ENCODE results near the gene LMNA. TPM values are rescaled to one million over a fixed set of nuclear protein-coding genes. Genes with fewer than 3 reads are reported as not detected.

Gene LMNA
- total RNA-seq, 1 experiment from 2014 or later = 580 TPM

GRCh38 chr1:156106624-156107488 lies 7.7 kb upstream of the LMNA start:
- Histone ChIP-seq H3K4me2 (peak overlapping the region; percentile 99), H4K20me1 (ENCODE audit: insufficient read depth) (no peaks in the 10 kb centered on the region), H3K27me3 (ENCODE audit: insufficient read depth, low read depth) (no peaks in the 10 kb centered on the region), H3F3A (ENCODE audit: insufficient read depth, low read depth) (peaks cover 38% of the 10 kb centered on the region), H3K4me1 (replicated peaks; ENCODE audit: insufficient read depth) (peaks cover 88% of the 10 kb centered on the region), H3K79me2 (ENCODE audit: low read depth) (no peaks in the 10 kb centered on the region), H3K36me3 (ENCODE audit: low read depth) (no peaks in the 10 kb centered on the region), H3K9me3 (ENCODE audit: insufficient read depth, low read depth) (no peaks in the 10 kb centered on the region), H3K27ac (peak overlapping the region; percentile 93), H3K4me3 (peak overlapping the region; percentile 63; the same call in 1 of the 2 replicates), H3K9me2 (ENCODE audit: insufficient read depth) (no peaks in the 10 kb centered on the region), H2AFZ (no peak overlapping the region)
- no peak for TF ChIP-seq EZH2 (IDR thresholded peaks at IDR 0.05; ENCODE audit: low read depth)
- no peak for TF ChIP-seq CTCF (conservative IDR thresholded peaks at IDR 0.05)
- intact Hi-C loops (cut with micrococcal nuclease; ENCODE audit: unreplicated experiment) = loop anchor here (1.0 kb wide), 1 partner anchor 7 kb away; the partner anchor contains the start of gene LMNA
- BruUV-seq (replicated peaks) = TSS peak; percentile 45
- ChIA-PET CTCF (interaction anchor here (1.2 kb wide), 1 partner anchor 15 kb away, joined by 10 read pairs; no protein-coding TSS in a partner anchor), POLR2A (ENCODE audit: unreplicated experiment) (interaction anchor here (0.5 to 1.8 kb wide), 6 partner anchors 12 to 227 kb away, joined by 3 to 7 read pairs (median 5); partner anchors contain the start of gene RAB25)
- no peak for DNase-seq

- H3K9me2 ChIP-seq (ENCODE audit: insufficient read depth) = no peaks in the 10 kb centered on the region
- ChIA-PET CTCF (no interaction called here), POLR2A (ENCODE audit: unreplicated experiment) (no interaction called here)
- peaks cover 34% of the 10 kb centered on the region for H3F3A ChIP-seq (ENCODE audit: insufficient read depth, low read depth)
- H2AFZ ChIP-seq = no peak overlapping the region
- H3K4me1 ChIP-seq (replicated peaks; ENCODE audit: insufficient read depth) = peaks cover 90% of the 10 kb centered on the region
- H3K4me2 ChIP-seq = peak overlapping the region; percentile 7; the same call in 1 of the 2 replicates
- no peak overlapping the region for H3K4me3 ChIP-seq
- no peaks in the 10 kb centered on the region for H4K20me1 ChIP-seq (ENCODE audit: insufficient read depth)
- no peaks in the 10 kb centered on the region for H3K9me3 ChIP-seq (ENCODE audit: insufficient read depth, low read depth)
- no peaks in the 10 kb centered on the region for H3K36me3 ChIP-seq (ENCODE audit: low read depth)
- TF ChIP-seq CTCF (conservative IDR thresholded peaks at IDR 0.05) (no peak), EZH2 (IDR thresholded peaks at IDR 0.05; ENCODE audit: low read depth) (no peak)
- H3K79me2 ChIP-seq (ENCODE audit: low read depth) = no peaks in the 10 kb centered on the region
- DNase-seq = no peak
- no TSS peak for BruUV-seq (replicated peaks)
- intact Hi-C loops (cut with micrococcal nuclease; ENCODE audit: unreplicated experiment) = no loop called here
- no peaks in the 10 kb centered on the region for H3K27me3 ChIP-seq (ENCODE audit: insufficient read depth, low read depth)
- no peak overlapping the region for H3K27ac ChIP-seq
Observed at GRCh38 chr1:156108057-156108456, 6.5 kb upstream of the LMNA start.

- no peaks in the 10 kb centered on the region for H3K27me3 ChIP-seq (ENCODE audit: insufficient read depth, low read depth)
- peaks cover 34% of the 10 kb centered on the region for H3F3A ChIP-seq (ENCODE audit: insufficient read depth, low read depth)
- BruUV-seq (replicated peaks) = no TSS peak
- H3K9me2 ChIP-seq (ENCODE audit: insufficient read depth) = no peaks in the 10 kb centered on the region
- H4K20me1 ChIP-seq (ENCODE audit: insufficient read depth) = no peaks in the 10 kb centered on the region
- peaks cover 90% of the 10 kb centered on the region for H3K4me1 ChIP-seq (replicated peaks; ENCODE audit: insufficient read depth)
- intact Hi-C loops (cut with micrococcal nuclease; ENCODE audit: unreplicated experiment) = no loop called here
- no peaks in the 10 kb centered on the region for H3K79me2 ChIP-seq (ENCODE audit: low read depth)
- no peak overlapping the region for H3K27ac ChIP-seq
- H3K9me3 ChIP-seq (ENCODE audit: insufficient read depth, low read depth) = no peaks in the 10 kb centered on the region
- no peaks in the 10 kb centered on the region for H3K36me3 ChIP-seq (ENCODE audit: low read depth)
- no peak for DNase-seq
- peak overlapping the region; percentile 1; the same call in 1 of the 2 replicates for H3K4me2 ChIP-seq
- ChIA-PET POLR2A (ENCODE audit: unreplicated experiment) (no interaction called here), CTCF (no interaction called here)
- no peak overlapping the region for H3K4me3 ChIP-seq
- no peak overlapping the region for H2AFZ ChIP-seq
- no peak for TF ChIP-seq EZH2 (IDR thresholded peaks at IDR 0.05; ENCODE audit: low read depth)
Observed at GRCh38 chr1:156108664-156109241, 5.8 kb upstream of the LMNA start.

Data from PC-9 (cell line).